ENCODE measurements around the gene FRS3.

DNA sequence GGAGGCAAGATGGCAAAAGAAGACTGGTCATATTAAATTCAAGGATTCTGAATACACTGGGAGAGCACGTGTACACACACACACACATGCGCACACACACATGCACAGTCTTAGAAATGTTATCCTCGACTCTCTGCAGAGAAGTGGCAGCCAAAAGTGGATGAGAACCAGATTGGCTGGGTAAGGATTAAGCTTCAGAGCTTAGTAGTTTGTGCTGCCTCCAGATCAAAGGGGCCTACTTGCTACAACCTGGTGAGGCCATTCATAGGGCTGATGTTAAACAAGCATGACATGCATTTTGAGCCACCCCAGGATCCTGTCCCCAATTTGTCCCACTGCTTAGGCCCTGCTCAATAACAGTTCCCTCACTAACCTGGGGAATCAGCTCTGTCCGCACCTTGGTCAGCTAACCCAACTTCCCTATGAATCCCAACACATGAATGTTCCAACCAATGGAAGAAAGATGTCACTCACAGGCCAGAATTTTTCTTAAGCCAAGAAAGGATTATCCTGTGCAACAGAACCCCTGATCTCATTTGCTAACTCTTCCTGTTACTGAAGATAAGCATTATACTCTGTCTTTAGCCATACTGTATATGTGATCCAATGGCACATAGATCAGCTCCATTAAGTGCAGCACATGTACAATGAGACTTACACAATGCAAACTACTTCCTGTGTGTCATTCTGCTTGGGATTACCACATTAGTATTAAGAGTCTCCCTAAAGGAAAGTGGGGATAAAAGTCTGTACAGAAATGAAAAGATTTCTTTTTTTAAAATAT lies 38.8 kb upstream of the FRS3 start:
- TF ChIP-seq EZH2 (IDR thresholded peaks at IDR 0.05; ENCODE audit: low read depth) = no peak
- TF ChIP-seq CTCF (conservative IDR thresholded peaks at IDR 0.05) = no peak

Measured in PC-9 (cell line).